Mesenchymal stem cell (in vitro differentiated cells and primary cell): Measurements from ENCODE around the gene STAC.
"Not testable (repeated sequence)": the region's sequence is repeated elsewhere in the genome, so short reads cannot be mapped to it uniquely, and the experiment has no call there.

ENCODE experiments used
- DNase-seq: peaks from one replicate; pipeline ENCODE4 v3.0.0-alpha.2; 2013
- H2AFZ ChIP-seq: one replicate; pipeline ENCODE4 v1.6.1; 2013; ENCODE audit warnings: low read depth, mild to moderate bottlenecking, control low read depth, inconsistent platforms, low read length, moderate library complexity
- H2AK5ac ChIP-seq: 2 replicates; pipeline ENCODE4 v1.6.1; 2013; ENCODE audit warnings: low read length, moderate library complexity, mild to moderate bottlenecking, inconsistent platforms; ENCODE audit not compliant: severe bottlenecking
- H2BK120ac ChIP-seq: one replicate; pipeline ENCODE4 v1.6.1; 2013; ENCODE audit warnings: low read depth, mild to moderate bottlenecking, inconsistent platforms, low read length, moderate library complexity
- H2BK12ac ChIP-seq, 2 experiments: one replicate each; pipeline ENCODE4 v1.6.1; 2013; ENCODE audit warnings: inconsistent platforms in 2 of 2, low read length in 2 of 2, mild to moderate bottlenecking in 2 of 2, moderate library complexity in 2 of 2, control low read depth in 1 of 2
- H2BK15ac ChIP-seq: one replicate; pipeline ENCODE4 v1.6.1; 2013; ENCODE audit warnings: mild to moderate bottlenecking, low read depth, inconsistent platforms; ENCODE audit not compliant: poor library complexity, severe bottlenecking
- H2BK5ac ChIP-seq: 2 replicates; pipeline ENCODE4 v1.6.1; 2013; ENCODE audit warnings: low read depth, mild to moderate bottlenecking, low read length, control low read depth, inconsistent platforms; ENCODE audit not compliant: poor library complexity, severe bottlenecking
- H3K14ac ChIP-seq, 2 experiments: one replicate each; pipeline ENCODE4 v1.6.1; 2013; ENCODE audit warnings: inconsistent platforms in 2 of 2, low read length in 2 of 2, control low read depth in 1 of 2, mild to moderate bottlenecking in 1 of 2, moderate library complexity in 1 of 2
- H3K18ac ChIP-seq, 2 experiments: one replicate each; pipeline ENCODE4 v1.6.1; 2013; ENCODE audit warnings: inconsistent platforms in 2 of 2, low read length in 2 of 2, control low read depth in 1 of 2, low read depth in 1 of 2, mild to moderate bottlenecking in 1 of 2
- H3K23ac ChIP-seq, 2 experiments: one replicate each; pipeline ENCODE4 v1.6.1; 2013; ENCODE audit warnings: inconsistent platforms in 2 of 2, low read length in 2 of 2, mild to moderate bottlenecking in 2 of 2, moderate library complexity in 2 of 2, control low read depth in 1 of 2
- H3K27ac ChIP-seq: 2 replicates; pipeline ENCODE4 v1.5.1; 2013; ENCODE audit warnings: mild to moderate bottlenecking, moderate library complexity, low read length, control low read depth, inconsistent platforms; ENCODE audit not compliant: poor library complexity, severe bottlenecking
- H3K27me3 ChIP-seq, 2 experiments: 2 replicates each; pipeline versions ENCODE4 v1.6.1 to v1.7.0; 2013; ENCODE audit warnings: low read length in 2 of 2, mild to moderate bottlenecking in 2 of 2, moderate library complexity in 2 of 2, control low read depth in 1 of 2, inconsistent platforms in 1 of 2; ENCODE audit not compliant: control insufficient read depth in 1 of 2, insufficient read depth in 1 of 2
- H3K36me3 ChIP-seq, 2 experiments: 2 replicates each; pipeline versions ENCODE4 v1.6.1 to v1.7.0; 2013; ENCODE audit warnings: low read length in 2 of 2, control low read depth in 1 of 2, inconsistent platforms in 1 of 2, low read depth in 1 of 2, mild to moderate bottlenecking in 1 of 2; ENCODE audit not compliant: insufficient read depth in 2 of 2, control insufficient read depth in 1 of 2
- H3K4ac ChIP-seq, 2 experiments: one replicate each; pipeline ENCODE4 v1.6.1; 2013; ENCODE audit warnings: inconsistent platforms in 2 of 2, low read length in 2 of 2, mild to moderate bottlenecking in 2 of 2, moderate library complexity in 2 of 2, control low read depth in 1 of 2, low read depth in 1 of 2
- H3K4me1 ChIP-seq: 2 replicates; pipeline ENCODE4 v1.6.1; 2013; ENCODE audit warnings: low read depth, low read length, control low read depth; ENCODE audit not compliant: control insufficient read depth, insufficient read depth
- H3K4me2 ChIP-seq: 2 replicates; pipeline ENCODE4 v1.6.1; 2013; ENCODE audit warnings: low read length, mild to moderate bottlenecking, inconsistent platforms; ENCODE audit not compliant: poor library complexity, severe bottlenecking
- H3K4me3 ChIP-seq, 2 experiments: 2 replicates each; pipeline versions ENCODE4 v1.5.1 to v1.7.0; 2013; ENCODE audit warnings: low read length in 2 of 2, mild to moderate bottlenecking in 2 of 2, control low read depth in 1 of 2, low read depth in 1 of 2; ENCODE audit not compliant: insufficient read depth in 1 of 2
- H3K79me1 ChIP-seq: replicated peaks from 2 replicates; pipeline ENCODE4 v1.6.1; 2013; ENCODE audit warnings: mild to moderate bottlenecking, control low read depth, low read length, inconsistent platforms; ENCODE audit not compliant: poor library complexity, severe bottlenecking
- H3K9ac ChIP-seq: 2 replicates; pipeline ENCODE4 v1.7.0; 2013; ENCODE audit warnings: mild to moderate bottlenecking, low read length, moderate library complexity
- H3K9me3 ChIP-seq: 2 replicates; pipeline ENCODE4 v1.7.0; 2013; ENCODE audit warnings: mild to moderate bottlenecking, low read length; ENCODE audit not compliant: control insufficient read depth
- H4K8ac ChIP-seq: one replicate; pipeline ENCODE4 v1.6.1; 2013; ENCODE audit warnings: inconsistent platforms, mild to moderate bottlenecking, low read length, moderate library complexity
- H4K91ac ChIP-seq: one replicate; pipeline ENCODE4 v1.6.1; 2013; ENCODE audit warnings: mild to moderate bottlenecking, low read length, inconsistent platforms
- whole genome bisulfite sequencing: methylation state at CpG from one replicate; pipeline ENCODE4 v1.1.7; 2013; ENCODE audit warnings: mixed read lengths; 5-methylcytosine and 5-hydroxymethylcytosine counted together

Gene STAC

GRCh38 chr3:36453896-36454295 is 73.6 kb downstream of the STAC start:
- not testable (repeated sequence) for H2BK15ac ChIP-seq

GRCh38 chr3:36455406-36455805 is 75.1 kb downstream of the STAC start:
- Histone ChIP-seq H2BK120ac (no peak overlapping the region), H3K36me3 (peaks cover 0 to 8% of the 10 kb centered on the region in 2 experiments), H3K14ac (no peak overlapping the region), H3K27ac (no peak overlapping the region), H3K9ac (no peak overlapping the region), H2BK5ac (no peak overlapping the region), H3K79me1 (peaks cover 2% of the 10 kb centered on the region), H3K4me1 (no peaks in the 10 kb centered on the region), H2AK5ac (no peak overlapping the region), H3K4ac (no peak overlapping the region), H2AFZ (no peak overlapping the region), H3K27me3 (no peaks in the 10 kb centered on the region), H3K9me3 (no peaks in the 10 kb centered on the region), H3K4me2 (no peak overlapping the region), H2BK12ac (no peak overlapping the region), H2BK15ac (no peak overlapping the region), H4K8ac (no peak overlapping the region), H3K4me3 (no peak overlapping the region), H3K18ac (no peak overlapping the region), H4K91ac (no peak overlapping the region), H3K23ac (no peak overlapping the region)
- whole genome bisulfite sequencing = 76% methylated on average over 2 of the region's 2 CpGs
- no peak for DNase-seq

More at GRCh38 chr3:36453896-36454295, 73.6 kb downstream of the STAC start:
- H3K18ac ChIP-seq, DNase-seq, H3K14ac ChIP-seq, H3K4me1 ChIP-seq, H2BK120ac ChIP-seq, H2BK12ac ChIP-seq, H3K79me1 ChIP-seq, H2AFZ ChIP-seq, H4K8ac ChIP-seq, H3K9me3 ChIP-seq, H4K91ac ChIP-seq, H3K4ac ChIP-seq, H3K4me3 ChIP-seq, H2BK5ac ChIP-seq, H3K9ac ChIP-seq, H2AK5ac ChIP-seq, H3K4me2 ChIP-seq, H3K36me3 ChIP-seq, H3K23ac ChIP-seq, H3K27ac ChIP-seq, H3K27me3 ChIP-seq: not testable (repeated sequence)
- WGBS = 84% methylated on average over 6 of the region's 6 CpGs

DNA sequence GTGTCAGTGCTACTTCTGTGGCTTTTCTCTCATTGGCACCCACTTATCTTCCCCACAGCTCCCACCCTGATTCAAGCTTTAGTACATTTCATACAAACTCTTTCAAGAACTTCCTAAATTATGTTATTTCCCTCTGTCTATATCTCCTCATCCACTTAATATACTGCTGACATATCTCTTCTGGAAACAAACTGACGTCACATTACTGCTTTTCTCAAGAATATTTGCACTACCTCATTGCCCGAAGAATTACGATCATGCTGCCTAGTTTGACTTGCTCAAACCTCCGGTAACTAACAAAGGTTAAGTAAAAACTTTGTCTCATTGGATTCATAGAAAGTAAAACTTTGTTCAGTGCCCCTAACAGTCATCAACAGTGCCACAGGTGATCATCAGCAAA is 76.5 kb downstream of the STAC start:
- H3K4me1 ChIP-seq = no peaks in the 10 kb centered on the region
- H3K14ac ChIP-seq = no peak overlapping the region
- no peaks in the 10 kb centered on the region for H3K27me3 ChIP-seq
- no peaks in the 10 kb centered on the region for H3K9me3 ChIP-seq
- H3K18ac ChIP-seq = no peak overlapping the region
- WGBS = 69% methylated on average over 4 of the region's 4 CpGs
- no peak overlapping the region for H2BK5ac ChIP-seq
- no peak overlapping the region for H3K4me3 ChIP-seq
- H3K4me2 ChIP-seq = no peak overlapping the region
- DNase-seq = no peak
- peaks cover 0 to 8% of the 10 kb centered on the region in 2 experiments for H3K36me3 ChIP-seq
- H3K4ac ChIP-seq = no peak overlapping the region
- H2AFZ ChIP-seq = no peak overlapping the region
- H2BK120ac ChIP-seq = no peak overlapping the region
- peak overlapping the region in 1 of 2 experiments; percentile 5 for H2BK12ac ChIP-seq
- no peak overlapping the region for H2BK15ac ChIP-seq
- H3K27ac ChIP-seq = no peak overlapping the region
- H3K23ac ChIP-seq = no peak overlapping the region
- no peak overlapping the region for H4K8ac ChIP-seq
- H3K79me1 ChIP-seq = peaks cover 2% of the 10 kb centered on the region
- no peak overlapping the region for H3K9ac ChIP-seq
- no peak overlapping the region for H2AK5ac ChIP-seq
- H4K91ac ChIP-seq = no peak overlapping the region

GRCh38 chr3:36457667-36458066 is 77.4 kb downstream of the STAC start:
- H3K4me1 ChIP-seq = no peaks in the 10 kb centered on the region
- H3K36me3 ChIP-seq = peaks cover 0 to 8% of the 10 kb centered on the region in 2 experiments
- H3K23ac ChIP-seq = no peak overlapping the region
- no peak overlapping the region for H3K27ac ChIP-seq
- no peak overlapping the region for H3K9ac ChIP-seq
- H2BK5ac ChIP-seq = no peak overlapping the region
- H3K18ac ChIP-seq = no peak overlapping the region
- H3K14ac ChIP-seq = no peak overlapping the region
- peak; percentile 3 for DNase-seq
- no peak overlapping the region for H2BK15ac ChIP-seq
- H2AK5ac ChIP-seq = no peak overlapping the region
- WGBS = 57% methylated on average over 4 of the region's 5 CpGs
- H2BK12ac ChIP-seq = no peak overlapping the region
- peaks cover 2% of the 10 kb centered on the region for H3K79me1 ChIP-seq
- no peak overlapping the region for H4K8ac ChIP-seq
- no peak overlapping the region for H3K4me3 ChIP-seq
- H3K9me3 ChIP-seq = no peaks in the 10 kb centered on the region
- no peak overlapping the region for H4K91ac ChIP-seq
- H3K27me3 ChIP-seq = no peaks in the 10 kb centered on the region
- H3K4ac ChIP-seq = no peak overlapping the region
- no peak overlapping the region for H2AFZ ChIP-seq
- H3K4me2 ChIP-seq = no peak overlapping the region
- no peak overlapping the region for H2BK120ac ChIP-seq
